OCI-LY7 (cell line): ENCODE results near the gene WDR83. TPM values are rescaled to one million over a fixed set of nuclear protein-coding genes. Genes with fewer than 3 reads are reported as not detected.
A peak's percentile ranks its signal among the peaks of the same experiment; 100 is the strongest.
"Not testable (repeated sequence)": the region's sequence is repeated elsewhere in the genome, so short reads cannot be mapped to it uniquely, and the experiment has no call there.

Source experiments
- BruUV-seq: library from RNA; stranded (reverse); fragments of 400-500 nt; replicated peaks from 2 replicates; lab custom pipeline; 2021; lab: Mats Ljungman, UMichigan
- CTCF ChIA-PET: fragments of 300-600 bp; sonication (Branson Sonifier 250); formaldehyde crosslinking; loops from one replicate; lab custom pipeline; 2022; ENCODE audit warnings: antibody characterized with exemption; ENCODE audit not compliant: unreplicated experiment; lab: Charles Lee
- POLR2A ChIA-PET: fragments of 300-600 bp; sonication (Branson Sonifier 250); formaldehyde crosslinking; loops from one replicate; lab custom pipeline; 2022; ENCODE audit warnings: antibody characterized with exemption; lab: Charles Lee
- DNase-seq: peaks from one replicate; pipeline ENCODE4 v3.0.0-alpha.2; 2015; ENCODE audit warnings: low spot score
- H2AFZ ChIP-seq: fragments of 200-600 bp; sonication (generic), shearing (Covaris generic); 2 replicates; pipeline ENCODE4 v1.6.1; 2014; ENCODE audit warnings: mild to moderate bottlenecking, antibody characterized with exemption, low read length, moderate library complexity
- H3K27ac ChIP-seq: fragments of 200-600 bp; sonication (generic); 2 replicates; pipeline ENCODE4 v1.5.1; 2014; ENCODE audit warnings: mixed run types, low read depth, mild to moderate bottlenecking, moderate library complexity, low read length, inconsistent platforms; ENCODE audit not compliant: poor library complexity, severe bottlenecking
- H3K36me3 ChIP-seq: fragments of 200-600 bp; sonication (generic); 2 replicates; pipeline ENCODE4 v1.6.1; 2014; ENCODE audit warnings: mild to moderate bottlenecking, antibody characterized with exemption, low read length, moderate library complexity, mixed read lengths; ENCODE audit not compliant: insufficient read depth
- H3K4me1 ChIP-seq: fragments of 200-600 bp; sonication (generic); 2 replicates; pipeline ENCODE4 v1.5.1; 2014; ENCODE audit warnings: mild to moderate bottlenecking, low read length; ENCODE audit not compliant: insufficient read depth, poor library complexity, severe bottlenecking
- H3K4me2 ChIP-seq: fragments of 200-600 bp; sonication (generic); 2 replicates; pipeline ENCODE4 v1.6.1; 2014; ENCODE audit warnings: mild to moderate bottlenecking, low read length
- H3K4me3 ChIP-seq: fragments of 200-600 bp; sonication (generic); 2 replicates; pipeline ENCODE4 v1.5.1; 2014; ENCODE audit warnings: mild to moderate bottlenecking, low read depth, low read length; ENCODE audit not compliant: poor library complexity, severe bottlenecking
- H3K79me2 ChIP-seq: fragments of 200-600 bp; sonication (generic); 2 replicates; pipeline ENCODE4 v1.6.1; 2016; ENCODE audit warnings: low read depth, mild to moderate bottlenecking, low read length, moderate library complexity, mixed read lengths; ENCODE audit not compliant: insufficient read depth
- H3K9me2 ChIP-seq: fragments of 200-600 bp; sonication (generic); 2 replicates; pipeline ENCODE4 v1.6.1; 2016; ENCODE audit warnings: mild to moderate bottlenecking, low read length, mixed read lengths; ENCODE audit not compliant: insufficient read depth
- H3K9me3 ChIP-seq: fragments of 200-600 bp; sonication (generic); 2 replicates; pipeline ENCODE4 v1.6.1; 2014; ENCODE audit warnings: mild to moderate bottlenecking, mixed run types, low read length, mixed read lengths
- H4K20me1 ChIP-seq: fragments of 200-600 bp; sonication (generic); 2 replicates; pipeline ENCODE4 v1.6.1; 2014; ENCODE audit warnings: mild to moderate bottlenecking, antibody characterized with exemption, low read length, moderate library complexity, mixed read lengths; ENCODE audit not compliant: insufficient read depth
- EZH2phosphoT487 ChIP-seq: fragments of 200-600 bp; sonication (generic); IDR thresholded peaks from 2 replicates; pipeline ENCODE4 v1.6.1; 2018; ENCODE audit warnings: low read depth, borderline replicate concordance, mild to moderate bottlenecking, mixed run types, antibody characterized with exemption, low read length, moderate library complexity, mixed read lengths
- intact Hi-C: fragments of 100-400 bp; cut with micrococcal nuclease; formaldehyde crosslinking; loops from one replicate; pipeline ENCODE4 v1.10.0; 2022; ENCODE audit not compliant: unreplicated experiment
- total RNA-seq, 2 experiments: library from RNA; depleted of rRNA in 1 of 2; stranded (reverse); fragments of >200 nt in 1 of 2; shearing (Covaris generic) in 1 of 2; gene quantifications; 2 replicates each; pipeline ENCODE4 v1.2.3, GENCODE V29; 2014 to 2022
- TF ChIP-seq, protein P1 (sequence below): fragments of 200-600 bp; sonication (generic); conservative IDR thresholded peaks from 2 replicates; pipeline ENCODE4 v1.5.1; 2014; ENCODE audit warnings: mild to moderate bottlenecking, antibody characterized with exemption, low read length, moderate library complexity, mixed read lengths

The WDR83 gene
- total RNA-seq, 2 experiments from 2014 or later = 15.9 to 17.0 TPM

DNA sequence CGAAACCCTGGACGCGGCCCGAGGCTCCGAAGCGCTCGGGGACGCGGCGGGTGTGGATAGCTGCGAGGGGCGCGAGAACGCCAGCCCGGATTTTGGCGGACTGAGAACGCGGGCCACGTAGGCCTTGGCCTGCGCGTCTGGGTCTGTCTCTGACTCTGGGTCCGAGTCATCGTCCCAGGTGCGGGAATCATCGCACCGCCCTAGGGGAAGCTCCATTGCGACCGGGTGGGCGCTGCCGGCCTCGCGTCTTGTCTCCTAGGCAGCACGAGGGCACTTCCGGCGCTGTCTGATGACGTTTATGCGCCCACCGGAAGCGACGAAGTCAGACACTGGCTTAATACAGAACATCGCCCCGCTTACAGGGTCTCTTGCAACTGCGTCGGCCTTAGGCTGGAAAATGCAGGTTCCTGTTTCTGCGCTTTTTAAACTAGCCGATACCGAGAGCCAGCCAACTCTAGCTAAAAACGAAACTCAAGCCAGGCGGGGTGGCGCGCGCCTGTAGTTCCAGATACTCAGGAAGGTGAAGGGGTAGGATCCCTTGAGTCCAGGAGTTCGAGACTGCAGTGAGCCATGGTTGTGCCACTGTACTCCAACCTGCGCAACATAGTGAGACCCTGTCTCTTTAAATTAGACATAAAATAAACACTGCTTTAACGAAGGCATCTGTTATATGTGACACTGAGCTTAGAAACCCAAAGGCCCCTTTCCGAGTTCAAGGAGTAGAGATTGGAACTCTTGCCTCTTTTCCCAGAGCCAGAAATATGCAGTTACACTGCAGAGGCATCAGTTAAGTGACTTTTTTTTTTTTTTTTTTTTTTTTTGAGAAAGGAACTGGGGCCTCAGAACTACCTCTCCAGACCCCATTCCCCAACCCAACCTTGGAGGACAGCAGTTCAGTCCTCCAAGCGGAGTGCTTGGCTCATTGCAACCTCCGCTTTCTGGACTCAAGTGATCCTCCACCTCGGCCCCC is 30.0 kb downstream of the WDR83 start, which contains the start of gene FBXW9:
Gene FBXW9 (minus strand): TSS at position 266 of the 970 bp plus-strand sequence. CDS start 50 bp downstream, at position 216.
- Histone ChIP-seq H3K9me3 (no peaks in the 10 kb centered on the region), H3K4me1 (peaks cover 13% of the 10 kb centered on the region), H2AFZ (peak within 1 kb of the TSS; percentile 68), H3K79me2 (no peaks in the 10 kb centered on the region), H3K9me2 (no peaks in the 10 kb centered on the region), H3K4me3 (peak within 1 kb of the TSS; percentile 87), H3K36me3 (peaks cover 44% of the 10 kb centered on the region), H3K27ac (peak within 1 kb of the TSS; percentile 87), H4K20me1 (no peaks in the 10 kb centered on the region), H3K4me2 (peak within 1 kb of the TSS; percentile 88)
- peak; percentile 97 for DNase-seq
- TF ChIP-seq, protein P1, sequence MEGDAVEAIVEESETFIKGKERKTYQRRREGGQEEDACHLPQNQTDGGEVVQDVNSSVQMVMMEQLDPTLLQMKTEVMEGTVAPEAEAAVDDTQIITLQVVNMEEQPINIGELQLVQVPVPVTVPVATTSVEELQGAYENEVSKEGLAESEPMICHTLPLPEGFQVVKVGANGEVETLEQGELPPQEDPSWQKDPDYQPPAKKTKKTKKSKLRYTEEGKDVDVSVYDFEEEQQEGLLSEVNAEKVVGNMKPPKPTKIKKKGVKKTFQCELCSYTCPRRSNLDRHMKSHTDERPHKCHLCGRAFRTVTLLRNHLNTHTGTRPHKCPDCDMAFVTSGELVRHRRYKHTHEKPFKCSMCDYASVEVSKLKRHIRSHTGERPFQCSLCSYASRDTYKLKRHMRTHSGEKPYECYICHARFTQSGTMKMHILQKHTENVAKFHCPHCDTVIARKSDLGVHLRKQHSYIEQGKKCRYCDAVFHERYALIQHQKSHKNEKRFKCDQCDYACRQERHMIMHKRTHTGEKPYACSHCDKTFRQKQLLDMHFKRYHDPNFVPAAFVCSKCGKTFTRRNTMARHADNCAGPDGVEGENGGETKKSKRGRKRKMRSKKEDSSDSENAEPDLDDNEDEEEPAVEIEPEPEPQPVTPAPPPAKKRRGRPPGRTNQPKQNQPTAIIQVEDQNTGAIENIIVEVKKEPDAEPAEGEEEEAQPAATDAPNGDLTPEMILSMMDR = no peak
- TF ChIP-seq EZH2phosphoT487 = no peak
- BruUV-seq = TSS peak; percentile 98
- CTCF ChIA-PET = no interaction called here
- POLR2A ChIA-PET = interaction anchor here (0.7 to 1.9 kb wide), 3 partner anchors 15 to 41 kb away, joined by 3 to 5 read pairs (median 4); partner anchors contain the start of genes DHPS and GET3
- intact Hi-C loops = no loop called here

DNA sequence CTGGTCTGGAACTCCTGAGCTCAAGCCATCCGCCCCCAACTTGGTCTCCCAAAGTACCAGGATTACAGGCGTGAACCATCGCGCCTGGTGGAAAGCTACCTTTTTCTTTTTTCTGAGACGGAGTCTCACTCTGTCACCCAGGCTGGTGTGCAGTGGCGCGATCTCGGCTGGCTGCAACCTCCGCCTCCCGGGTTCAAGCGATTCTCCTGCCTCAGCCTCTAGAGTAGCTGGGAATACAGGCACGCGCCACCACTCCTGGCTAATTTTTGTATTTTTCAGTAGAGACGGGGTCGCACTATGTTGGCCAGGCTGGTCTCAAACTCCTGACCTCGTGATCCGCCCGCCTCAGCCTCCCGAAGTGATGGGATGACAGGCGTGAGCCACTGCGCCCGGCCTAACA is 30.8 kb downstream of the WDR83 start:
- H3K4me1 ChIP-seq = peaks cover 13% of the 10 kb centered on the region
- H3K4me2 ChIP-seq = peak overlapping the region; percentile 88
- H3K27ac ChIP-seq = peak overlapping the region; percentile 87
- H3K9me3 ChIP-seq, H3K79me2 ChIP-seq, H3K9me2 ChIP-seq, BruUV-seq, intact Hi-C loops, DNase-seq, CTCF ChIA-PET, H4K20me1 ChIP-seq, H2AFZ ChIP-seq: not testable (repeated sequence)
- peak overlapping the region; percentile 87 for H3K4me3 ChIP-seq
- peaks cover 51% of the 10 kb centered on the region for H3K36me3 ChIP-seq
- POLR2A ChIA-PET = interaction anchor here (0.7 to 1.9 kb wide), 2 partner anchors 16 to 25 kb away, joined by 3 to 5 read pairs; partner anchors contain the start of gene DHPS

DNA sequence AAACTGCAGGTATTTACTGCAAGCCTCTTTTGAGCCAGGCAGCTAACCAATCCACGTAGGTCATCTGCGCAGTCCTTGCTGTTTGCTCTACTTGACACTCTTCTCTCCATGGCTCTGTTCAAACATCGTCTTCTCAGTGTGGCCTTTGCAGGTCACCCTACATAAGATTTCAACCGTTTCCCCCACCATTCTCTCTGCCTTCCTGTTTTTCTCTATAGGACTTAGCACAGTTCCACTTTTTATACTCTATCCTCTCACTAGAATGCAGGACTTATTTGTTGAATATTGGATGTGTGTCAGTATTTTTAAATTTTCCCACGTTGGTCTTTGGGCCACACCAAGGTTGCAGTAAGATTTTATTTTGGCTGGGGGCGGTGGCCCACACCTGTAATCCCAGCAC is 31.5 kb downstream of the WDR83 start:
- intact Hi-C loops = no loop called here
- Histone ChIP-seq H3K4me1 (peaks cover 13% of the 10 kb centered on the region), H3K27ac (no peak overlapping the region), H3K9me3 (no peaks in the 10 kb centered on the region), H3K9me2 (no peaks in the 10 kb centered on the region), H3K36me3 (peaks cover 55% of the 10 kb centered on the region), H3K4me2 (no peak overlapping the region), H2AFZ (no peak overlapping the region), H3K4me3 (no peak overlapping the region), H3K79me2 (no peaks in the 10 kb centered on the region), H4K20me1 (no peaks in the 10 kb centered on the region)
- BruUV-seq = no TSS peak
- no peak for DNase-seq
- POLR2A ChIA-PET = no interaction called here
- CTCF ChIA-PET = no interaction called here
- TF ChIP-seq, protein P1 = no peak
- TF ChIP-seq EZH2phosphoT487 = no peak
